ENCODE results near the gene CHGA.

DNA sequence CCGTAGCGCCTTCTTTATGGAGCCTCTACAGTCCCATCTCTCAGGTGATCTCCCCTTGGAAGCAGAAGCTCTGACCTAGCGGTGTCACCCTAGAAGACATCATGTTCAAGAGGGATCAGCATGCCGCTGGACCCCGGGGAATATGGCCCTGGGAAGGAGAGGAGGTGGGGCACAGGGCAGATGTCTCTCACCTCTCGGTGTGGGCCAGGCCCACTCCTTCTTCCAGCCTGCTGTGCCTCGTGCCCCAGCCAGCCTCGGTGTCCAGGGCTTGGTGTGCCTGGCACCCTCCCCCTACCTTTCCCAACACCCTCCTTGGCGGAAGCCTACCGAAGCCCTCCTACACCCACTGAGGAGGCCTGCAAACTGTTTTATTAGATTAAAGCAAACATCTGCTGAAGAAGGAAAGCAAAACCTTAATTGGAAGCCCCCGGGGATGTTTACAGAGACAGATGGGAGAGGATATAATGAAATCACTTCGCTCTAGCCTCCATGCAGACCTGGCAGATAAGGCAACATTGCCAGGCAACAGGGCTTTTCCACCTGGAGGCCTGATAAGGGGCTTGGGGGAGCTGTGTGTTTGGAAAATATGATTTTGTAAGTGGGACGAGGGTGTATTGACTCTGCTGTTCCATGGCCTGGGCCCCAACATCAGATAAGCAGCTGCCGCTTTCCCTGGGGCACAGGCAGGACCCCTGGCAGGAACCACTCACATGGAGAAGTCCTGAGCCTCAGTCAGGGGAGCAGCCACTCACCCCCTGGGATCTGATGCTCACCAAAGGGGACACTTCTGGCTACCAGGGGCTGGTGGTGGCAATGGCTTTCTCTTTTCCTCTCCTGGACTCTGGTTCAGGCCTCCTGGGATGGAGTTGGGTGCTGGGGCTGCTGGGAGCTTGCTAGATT is 5.7 kb upstream of the CHGA start:
- no peak for TF ChIP-seq POLR2A (IDR thresholded peaks at IDR 0.05; ENCODE audit: low read length)
- TF ChIP-seq, protein P1, sequence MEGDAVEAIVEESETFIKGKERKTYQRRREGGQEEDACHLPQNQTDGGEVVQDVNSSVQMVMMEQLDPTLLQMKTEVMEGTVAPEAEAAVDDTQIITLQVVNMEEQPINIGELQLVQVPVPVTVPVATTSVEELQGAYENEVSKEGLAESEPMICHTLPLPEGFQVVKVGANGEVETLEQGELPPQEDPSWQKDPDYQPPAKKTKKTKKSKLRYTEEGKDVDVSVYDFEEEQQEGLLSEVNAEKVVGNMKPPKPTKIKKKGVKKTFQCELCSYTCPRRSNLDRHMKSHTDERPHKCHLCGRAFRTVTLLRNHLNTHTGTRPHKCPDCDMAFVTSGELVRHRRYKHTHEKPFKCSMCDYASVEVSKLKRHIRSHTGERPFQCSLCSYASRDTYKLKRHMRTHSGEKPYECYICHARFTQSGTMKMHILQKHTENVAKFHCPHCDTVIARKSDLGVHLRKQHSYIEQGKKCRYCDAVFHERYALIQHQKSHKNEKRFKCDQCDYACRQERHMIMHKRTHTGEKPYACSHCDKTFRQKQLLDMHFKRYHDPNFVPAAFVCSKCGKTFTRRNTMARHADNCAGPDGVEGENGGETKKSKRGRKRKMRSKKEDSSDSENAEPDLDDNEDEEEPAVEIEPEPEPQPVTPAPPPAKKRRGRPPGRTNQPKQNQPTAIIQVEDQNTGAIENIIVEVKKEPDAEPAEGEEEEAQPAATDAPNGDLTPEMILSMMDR (IDR thresholded peaks at IDR 0.05), result no peak
- TF ChIP-seq, protein P2, sequence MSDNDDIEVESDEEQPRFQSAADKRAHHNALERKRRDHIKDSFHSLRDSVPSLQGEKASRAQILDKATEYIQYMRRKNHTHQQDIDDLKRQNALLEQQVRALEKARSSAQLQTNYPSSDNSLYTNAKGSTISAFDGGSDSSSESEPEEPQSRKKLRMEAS (IDR thresholded peaks at IDR 0.05), result no peak
- TF ChIP-seq, protein P3, sequence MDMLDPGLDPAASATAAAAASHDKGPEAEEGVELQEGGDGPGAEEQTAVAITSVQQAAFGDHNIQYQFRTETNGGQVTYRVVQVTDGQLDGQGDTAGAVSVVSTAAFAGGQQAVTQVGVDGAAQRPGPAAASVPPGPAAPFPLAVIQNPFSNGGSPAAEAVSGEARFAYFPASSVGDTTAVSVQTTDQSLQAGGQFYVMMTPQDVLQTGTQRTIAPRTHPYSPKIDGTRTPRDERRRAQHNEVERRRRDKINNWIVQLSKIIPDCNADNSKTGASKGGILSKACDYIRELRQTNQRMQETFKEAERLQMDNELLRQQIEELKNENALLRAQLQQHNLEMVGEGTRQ (IDR thresholded peaks at IDR 0.05), result no peak
- TF ChIP-seq PHF8 (IDR thresholded peaks at IDR 0.05; ENCODE audit: borderline replicate concordance, low read depth), result no peak
- no peak for TF ChIP-seq NFE2L2 (conservative IDR thresholded peaks at IDR 0.05; ENCODE audit: low read length)
- TF ChIP-seq, protein P4, sequence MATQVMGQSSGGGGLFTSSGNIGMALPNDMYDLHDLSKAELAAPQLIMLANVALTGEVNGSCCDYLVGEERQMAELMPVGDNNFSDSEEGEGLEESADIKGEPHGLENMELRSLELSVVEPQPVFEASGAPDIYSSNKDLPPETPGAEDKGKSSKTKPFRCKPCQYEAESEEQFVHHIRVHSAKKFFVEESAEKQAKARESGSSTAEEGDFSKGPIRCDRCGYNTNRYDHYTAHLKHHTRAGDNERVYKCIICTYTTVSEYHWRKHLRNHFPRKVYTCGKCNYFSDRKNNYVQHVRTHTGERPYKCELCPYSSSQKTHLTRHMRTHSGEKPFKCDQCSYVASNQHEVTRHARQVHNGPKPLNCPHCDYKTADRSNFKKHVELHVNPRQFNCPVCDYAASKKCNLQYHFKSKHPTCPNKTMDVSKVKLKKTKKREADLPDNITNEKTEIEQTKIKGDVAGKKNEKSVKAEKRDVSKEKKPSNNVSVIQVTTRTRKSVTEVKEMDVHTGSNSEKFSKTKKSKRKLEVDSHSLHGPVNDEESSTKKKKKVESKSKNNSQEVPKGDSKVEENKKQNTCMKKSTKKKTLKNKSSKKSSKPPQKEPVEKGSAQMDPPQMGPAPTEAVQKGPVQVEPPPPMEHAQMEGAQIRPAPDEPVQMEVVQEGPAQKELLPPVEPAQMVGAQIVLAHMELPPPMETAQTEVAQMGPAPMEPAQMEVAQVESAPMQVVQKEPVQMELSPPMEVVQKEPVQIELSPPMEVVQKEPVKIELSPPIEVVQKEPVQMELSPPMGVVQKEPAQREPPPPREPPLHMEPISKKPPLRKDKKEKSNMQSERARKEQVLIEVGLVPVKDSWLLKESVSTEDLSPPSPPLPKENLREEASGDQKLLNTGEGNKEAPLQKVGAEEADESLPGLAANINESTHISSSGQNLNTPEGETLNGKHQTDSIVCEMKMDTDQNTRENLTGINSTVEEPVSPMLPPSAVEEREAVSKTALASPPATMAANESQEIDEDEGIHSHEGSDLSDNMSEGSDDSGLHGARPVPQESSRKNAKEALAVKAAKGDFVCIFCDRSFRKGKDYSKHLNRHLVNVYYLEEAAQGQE (IDR thresholded peaks at IDR 0.05), result no peak
